ENCODE results near the gene FOXP1.

Gene FOXP1

GRCh38 chr3:71591101-71591500 is 7.6 kb upstream of the FOXP1 start:
- H3K4me3 ChIP-seq (ENCODE audit: low read length) = no peak overlapping the region
- DNase-seq (ENCODE audit: low read depth) = no peak
- no peak for TF ChIP-seq CTCF (IDR thresholded peaks at IDR 0.05; ENCODE audit: insufficient read depth, low read depth, low read length, missing control alignments)

- H3K4me3 ChIP-seq (ENCODE audit: low read length) = no peak overlapping the region
- TF ChIP-seq CTCF (IDR thresholded peaks at IDR 0.05; ENCODE audit: insufficient read depth, low read depth, low read length, missing control alignments) = no peak
- no peak for DNase-seq (ENCODE audit: low read depth)
Observed at GRCh38 chr3:71589132-71589531, 5.6 kb upstream of the FOXP1 start.

- no peak for TF ChIP-seq CTCF (IDR thresholded peaks at IDR 0.05; ENCODE audit: insufficient read depth, low read depth, low read length, missing control alignments)
- no peak overlapping the region for H3K4me3 ChIP-seq (ENCODE audit: low read length)
- no peak for DNase-seq (ENCODE audit: low read depth)
Observed at GRCh38 chr3:71587958-71588357, 4.4 kb upstream of the FOXP1 start.

GRCh38 chr3:71586810-71587242 is 3.3 kb upstream of the FOXP1 start:
- no peak overlapping the region for H3K4me3 ChIP-seq (ENCODE audit: low read length)
- no peak for TF ChIP-seq CTCF (IDR thresholded peaks at IDR 0.05; ENCODE audit: insufficient read depth, low read depth, low read length, missing control alignments)
- DNase-seq (ENCODE audit: low read depth) = no peak

GRCh38 chr3:71585887-71586809 is 2.6 kb upstream of the FOXP1 start:
- TF ChIP-seq CTCF (IDR thresholded peaks at IDR 0.05; ENCODE audit: insufficient read depth, low read depth, low read length, missing control alignments) = peak; percentile 69
- no peak overlapping the region for H3K4me3 ChIP-seq (ENCODE audit: low read length)
- peak; percentile 61 for DNase-seq (ENCODE audit: low read depth)

- no peak overlapping the region for H3K4me3 ChIP-seq (ENCODE audit: low read length)
- TF ChIP-seq CTCF (IDR thresholded peaks at IDR 0.05; ENCODE audit: insufficient read depth, low read depth, low read length, missing control alignments) = no peak
- DNase-seq (ENCODE audit: low read depth) = no peak
Observed at GRCh38 chr3:71585131-71585530, 1.6 kb upstream of the FOXP1 start.

Data from epithelial cell of esophagus (primary cell).